Ascending aorta (tissue), 2 donors: ENCODE measurements around the gene SFTPB. TPM values are rescaled to one million over a fixed set of nuclear protein-coding genes. Genes with fewer than 3 reads are reported as not detected.
A peak's percentile ranks its signal among the peaks of the same experiment; 100 is the strongest.

ENCODE experiments used
- DNase-seq, 2 donors: peaks; one replicate each; pipeline ENCODE4 v3.0.0-alpha.2; 2019; ENCODE audit warnings: low spot score in 2 of 2
- H3K27ac ChIP-seq, 2 donors: fragments of 200-600 bp; sonication (generic); one replicate each; pipeline ENCODE4 v1.5.1; 2016 to 2017; ENCODE audit warnings: mild to moderate bottlenecking in 1 of 2
- H3K27me3 ChIP-seq: fragments of 200-600 bp; sonication (generic); one replicate; pipeline ENCODE4 v1.5.1; 2017
- H3K36me3 ChIP-seq, 2 donors: fragments of 200-600 bp; sonication (generic); one replicate each; pipeline ENCODE4 v1.5.1; 2016
- H3K4me1 ChIP-seq, 2 donors: fragments of 200-600 bp; sonication (generic); one replicate each; pipeline ENCODE4 v1.5.1; 2016 to 2017; ENCODE audit warnings: mild to moderate bottlenecking in 1 of 2
- H3K4me3 ChIP-seq, 2 donors: fragments of 200-600 bp; sonication (generic); one replicate each; pipeline ENCODE4 v1.5.1; 2016 to 2017; ENCODE audit warnings: mild to moderate bottlenecking in 1 of 2
- H3K9me3 ChIP-seq, 2 donors: fragments of 200-600 bp; sonication (generic); one replicate each; pipeline ENCODE4 v1.5.1; 2016
- CTCF ChIP-seq, 3 experiments: fragments of 200-600 bp in 2 of 3; fragments of 450-650 bp in 1 of 3; sonication (generic) in 2 of 3; IDR thresholded peaks; one replicate each; pipeline ENCODE4 v1.5.1; 2016 to 2019; ENCODE audit warnings: antibody characterized with exemption in 3 of 3, mild to moderate bottlenecking in 1 of 3, moderate library complexity in 1 of 3
- intact Hi-C: fragments of 100-400 bp; cut with DNase I; formaldehyde crosslinking; loops from one replicate; pipeline ENCODE4 v1.15.1; 2023
- total RNA-seq: library from RNA; depleted of rRNA; stranded (reverse); fragments of >200 nt; gene quantifications from one replicate; pipeline ENCODE4 v1.1.0, GENCODE V29; 2016

SFTPB gene
- total RNA-seq, 1 donor from 2014 or later: not detected

DNA sequence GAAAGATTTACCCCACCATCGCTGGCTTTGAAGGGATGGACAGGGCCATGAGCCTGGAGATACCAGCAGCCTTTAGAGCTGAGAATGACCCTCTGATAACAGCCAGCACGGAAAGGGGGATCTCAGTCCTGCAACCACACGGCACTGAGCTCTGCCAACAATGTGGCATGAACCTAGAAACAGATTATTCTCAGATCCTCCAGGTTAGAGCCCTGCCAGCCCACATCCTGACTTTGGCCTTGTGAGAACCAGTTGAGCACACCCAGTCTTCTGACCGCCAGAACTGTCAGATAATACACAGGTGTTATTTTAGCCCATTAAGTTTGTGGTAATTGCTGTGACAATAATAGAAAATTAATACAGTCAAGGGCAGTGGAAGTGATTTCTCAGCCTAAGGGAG, 16.8 kb upstream of the SFTPB start:
- Histone ChIP-seq H3K9me3 (no peaks in the 10 kb centered on the region), H3K27ac (no peak overlapping the region), H3K27me3 (no peaks in the 10 kb centered on the region), H3K4me1 (no peaks in the 10 kb centered on the region), H3K4me3 (no peak overlapping the region), H3K36me3 (no peaks in the 10 kb centered on the region)
- peak in 1 of 2 donors; percentile 39 for DNase-seq
- intact Hi-C loops: no loop called here
- no peak for TF ChIP-seq CTCF (IDR thresholded peaks at IDR 0.05)

GRCh38 chr2:85684380-85684779, 16.4 kb upstream of the SFTPB start:
- intact Hi-C loops: no loop called here
- TF ChIP-seq CTCF (IDR thresholded peaks at IDR 0.05): no peak
- no peak for DNase-seq

DNA sequence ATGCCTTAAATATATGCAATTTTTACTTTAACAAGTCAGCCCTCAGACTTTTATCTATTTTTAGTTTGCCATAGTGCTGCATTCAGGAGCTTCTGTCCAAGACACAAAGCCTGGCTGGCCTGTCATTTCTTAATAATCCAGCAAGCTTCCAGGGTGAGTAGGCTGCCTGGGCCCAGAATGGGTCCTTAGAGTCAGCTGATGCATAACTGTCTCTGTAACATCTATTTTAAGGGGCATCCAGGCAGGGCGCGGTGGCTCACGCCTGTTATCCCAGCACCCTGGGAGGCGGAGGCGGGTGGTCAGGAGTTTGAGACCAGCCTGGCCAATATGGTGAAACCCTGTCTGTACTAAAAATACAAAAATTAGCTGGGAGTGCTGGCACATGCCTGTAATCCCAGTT, 14.4 kb upstream of the SFTPB start:
- DNase-seq: peak in 1 of 2 donors; percentile 60

More at GRCh38 chr2:85684380-85684779, 16.4 kb upstream of the SFTPB start:
- Histone ChIP-seq H3K4me3 (no peak overlapping the region), H3K36me3 (no peaks in the 10 kb centered on the region), H3K27ac (no peak overlapping the region), H3K4me1 (no peaks in the 10 kb centered on the region), H3K9me3 (no peaks in the 10 kb centered on the region), H3K27me3 (no peaks in the 10 kb centered on the region)

GRCh38 chr2:85681776-85682175, 13.8 kb upstream of the SFTPB start:
- Histone ChIP-seq H3K27ac (no peak overlapping the region), H3K36me3 (no peaks in the 10 kb centered on the region), H3K27me3 (no peaks in the 10 kb centered on the region), H3K4me3 (no peak overlapping the region), H3K4me1 (peaks cover 0 to 5% of the 10 kb centered on the region in 2 donors), H3K9me3 (no peaks in the 10 kb centered on the region)
- intact Hi-C loops: no loop called here
- TF ChIP-seq CTCF (IDR thresholded peaks at IDR 0.05): no peak
- DNase-seq: peak in 1 of 2 donors; percentile 31

More for the DNA sequence above, 14.4 kb upstream of the SFTPB start:
- Histone ChIP-seq H3K27me3 (no peaks in the 10 kb centered on the region), H3K4me1 (peaks cover 0 to 5% of the 10 kb centered on the region in 2 donors), H3K36me3 (no peaks in the 10 kb centered on the region), H3K4me3 (no peak overlapping the region), H3K9me3 (no peaks in the 10 kb centered on the region), H3K27ac (no peak overlapping the region)
- no peak for TF ChIP-seq CTCF (IDR thresholded peaks at IDR 0.05)
- intact Hi-C loops: no loop called here

DNA sequence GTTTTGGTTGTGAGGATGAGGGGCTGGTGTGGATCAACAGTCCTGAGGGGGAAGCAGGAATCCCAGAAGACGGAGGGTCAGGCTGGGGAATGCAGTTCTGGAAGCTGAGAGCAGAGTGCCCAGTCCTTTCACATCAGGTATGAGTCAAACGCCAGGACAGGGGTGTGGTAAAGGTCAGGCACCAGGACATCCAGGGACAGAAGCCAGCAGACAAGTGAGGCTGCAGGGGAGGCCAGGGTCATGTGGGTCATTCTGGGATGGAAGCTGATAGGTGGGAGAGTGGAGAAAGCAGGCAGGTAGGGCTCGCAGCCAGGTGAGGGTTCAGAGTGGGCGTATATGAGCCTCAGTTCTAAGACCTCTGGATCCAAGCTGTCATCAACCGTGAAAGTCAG, 13.4 kb upstream of the SFTPB start:
- H3K27ac ChIP-seq: no peak overlapping the region
- intact Hi-C loops: no loop called here
- H3K27me3 ChIP-seq: no peaks in the 10 kb centered on the region
- H3K9me3 ChIP-seq: no peaks in the 10 kb centered on the region
- no peak overlapping the region for H3K4me3 ChIP-seq
- no peaks in the 10 kb centered on the region for H3K36me3 ChIP-seq
- peaks cover 0 to 5% of the 10 kb centered on the region in 2 donors for H3K4me1 ChIP-seq
- peak in 1 of 2 donors; percentile 55 for DNase-seq
- no peak for TF ChIP-seq CTCF (IDR thresholded peaks at IDR 0.05)
